Body of pancreas (tissue), 4 donors: ENCODE results near the gene PRR20C. TPM values are rescaled to one million over a fixed set of nuclear protein-coding genes. Genes with fewer than 3 reads are reported as not detected.

Experiments used
- ATAC-seq: fragments of 150-250 bp; one replicate; pipeline ENCODE4 v1.9.1; 2016
- DNase-seq, 4 donors: peaks; one replicate each; pipeline ENCODE4 v3.0.0-alpha.2; 2019
- H3K27ac ChIP-seq, 4 donors: fragments of 200-600 bp; sonication (generic); 1 replicate in 3 of 4; 2 replicates in 1 of 4; pipeline versions ENCODE4 v1.5.1 to v1.6.1; 2016 to 2019; ENCODE audit warnings: mild to moderate bottlenecking in 1 of 4, mixed read lengths in 1 of 4, moderate library complexity in 1 of 4
- H3K27me3 ChIP-seq, 2 donors: fragments of 200-600 bp; sonication (generic); one replicate each; pipeline ENCODE4 v1.6.0; 2016; ENCODE audit warnings: mild to moderate bottlenecking in 1 of 2
- H3K36me3 ChIP-seq, 2 donors: fragments of 200-600 bp; sonication (generic); replicated peaks in 1 of 2; 2 replicates each; pipeline ENCODE4 v1.5.1; 2016; ENCODE audit warnings: low read depth in 2 of 2; ENCODE audit not compliant: insufficient read depth in 1 of 2
- H3K4me1 ChIP-seq: fragments of 200-600 bp; sonication (generic); one replicate; pipeline ENCODE4 v1.6.0; 2016
- H3K4me3 ChIP-seq, 2 donors: fragments of 200-600 bp; sonication (generic); 1 replicate in 1 of 2; 2 replicates in 1 of 2; pipeline ENCODE4 v1.5.1; 2016 to 2019
- H3K9me3 ChIP-seq, 3 donors: fragments of 200-600 bp; sonication (generic); 1 replicate in 2 of 3; 2 replicates in 1 of 3; pipeline ENCODE4 v1.5.1; 2016
- POLR2A ChIP-seq, 3 donors: fragments of 450-650 bp; IDR thresholded peaks; one replicate each; pipeline ENCODE4 v1.6.1; 2016; ENCODE audit warnings: antibody characterized with exemption in 3 of 3, mild to moderate bottlenecking in 2 of 3
- WGBS, 2 donors: methylation state at CpG; one replicate each; pipeline ENCODE4 v1.1.5; 2017; 5-methylcytosine and 5-hydroxymethylcytosine counted together
- intact Hi-C: fragments of 100-400 bp; cut with DNase I; formaldehyde crosslinking; loops from one replicate; pipeline ENCODE4 v1.15.1; 2023
- small RNA-seq: library from RNA; depleted of rRNA; stranded (forward); fragments of <200 nt; gene quantifications from one replicate; pipeline ENCODE3, GENCODE V24; 2016
- total RNA-seq, 2 donors: library from RNA; depleted of rRNA; stranded (reverse); fragments of >200 nt; gene quantifications; one replicate each; pipeline ENCODE4 v1.1.0, GENCODE V29; 2016
- TF ChIP-seq, protein P1 (sequence below), 7 experiments: fragments of 450-650 bp in 4 of 7; fragments of 200-600 bp in 3 of 7; sonication (generic) in 3 of 7; IDR thresholded peaks; one replicate each; pipeline ENCODE4 v1.5.1; 2016 to 2019; ENCODE audit warnings: antibody characterized with exemption in 7 of 7

PRR20C gene
- total RNA-seq, 2 donors from 2014 or later, result not detected

DNA sequence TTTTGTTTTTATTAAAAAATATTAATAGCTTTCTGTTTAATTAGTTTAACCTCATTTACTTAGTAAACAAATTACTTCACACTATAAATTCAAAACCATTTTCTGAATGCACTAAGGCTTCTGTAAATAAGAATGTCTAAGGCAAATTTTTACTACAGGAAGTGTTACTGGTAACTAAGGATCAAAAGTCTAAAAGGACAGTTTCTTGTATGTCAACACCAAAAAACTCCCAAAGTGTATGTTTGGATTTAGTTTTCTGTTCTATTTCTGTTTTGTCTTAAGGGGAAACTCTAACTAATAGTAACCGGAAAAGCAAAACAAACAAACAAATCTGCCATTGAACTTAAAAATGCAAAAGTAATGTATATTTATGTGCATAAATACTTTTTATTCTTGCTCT, 37.8 kb downstream of the PRR20C start:
- no peaks in the 10 kb centered on the region for H3K27me3 ChIP-seq
- WGBS, 2 donors, result 72 to 75% methylated on average over 1 of the region's 1 CpG
- no peak for DNase-seq
- no peaks in the 10 kb centered on the region for H3K4me1 ChIP-seq
- no peak overlapping the region for H3K27ac ChIP-seq
- no peaks in the 10 kb centered on the region for H3K9me3 ChIP-seq
- intact Hi-C loops, result no loop called here
- no peak for ATAC-seq
- TF ChIP-seq POLR2A (IDR thresholded peaks at IDR 0.05), result no peak
- TF ChIP-seq, protein P1, sequence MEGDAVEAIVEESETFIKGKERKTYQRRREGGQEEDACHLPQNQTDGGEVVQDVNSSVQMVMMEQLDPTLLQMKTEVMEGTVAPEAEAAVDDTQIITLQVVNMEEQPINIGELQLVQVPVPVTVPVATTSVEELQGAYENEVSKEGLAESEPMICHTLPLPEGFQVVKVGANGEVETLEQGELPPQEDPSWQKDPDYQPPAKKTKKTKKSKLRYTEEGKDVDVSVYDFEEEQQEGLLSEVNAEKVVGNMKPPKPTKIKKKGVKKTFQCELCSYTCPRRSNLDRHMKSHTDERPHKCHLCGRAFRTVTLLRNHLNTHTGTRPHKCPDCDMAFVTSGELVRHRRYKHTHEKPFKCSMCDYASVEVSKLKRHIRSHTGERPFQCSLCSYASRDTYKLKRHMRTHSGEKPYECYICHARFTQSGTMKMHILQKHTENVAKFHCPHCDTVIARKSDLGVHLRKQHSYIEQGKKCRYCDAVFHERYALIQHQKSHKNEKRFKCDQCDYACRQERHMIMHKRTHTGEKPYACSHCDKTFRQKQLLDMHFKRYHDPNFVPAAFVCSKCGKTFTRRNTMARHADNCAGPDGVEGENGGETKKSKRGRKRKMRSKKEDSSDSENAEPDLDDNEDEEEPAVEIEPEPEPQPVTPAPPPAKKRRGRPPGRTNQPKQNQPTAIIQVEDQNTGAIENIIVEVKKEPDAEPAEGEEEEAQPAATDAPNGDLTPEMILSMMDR (IDR thresholded peaks at IDR 0.05), result no peak
- no peak overlapping the region for H3K4me3 ChIP-seq
- no peaks in the 10 kb centered on the region for H3K36me3 ChIP-seq

Small RNAs within 50 kb of the gene (small RNA-seq; reads per million reads assigned to genes)
- gene PRR20FP, result not detected

Other genes starting within 250 kb of the PRR20C start
- not detected for gene PRR20A, start 13.1 kb upstream of the PRR20C start, total RNA-seq
- not detected for gene PRR20B, start 6.6 kb upstream of the PRR20C start, total RNA-seq
- gene PRR20D, start 6.6 kb downstream of the PRR20C start, total RNA-seq, result not detected
- not detected for gene PRR20E, start 13.1 kb downstream of the PRR20C start, total RNA-seq